Stomach (tissue), 19 donors: ENCODE results near the gene PDS5A. TPM values are rescaled to one million over a fixed set of nuclear protein-coding genes. Genes with fewer than 3 reads are reported as not detected.
"Not testable (repeated sequence)": the region's sequence is repeated elsewhere in the genome, so short reads cannot be mapped to it uniquely, and the experiment has no call there.

Experiments used
- DNase-seq, 2 donors: peaks; one replicate each; pipeline versions ENCODE4 v3.0.0 to v3.0.0-alpha.2; 2013 to 2019
- H3K27ac ChIP-seq, 5 donors: fragments of 200-600 bp in 4 of 5; sonication (generic) in 4 of 5; one replicate each; pipeline ENCODE4 v1.5.1; 2013 to 2019; ENCODE audit warnings: mild to moderate bottlenecking in 1 of 5, moderate library complexity in 1 of 5
- H3K27me3 ChIP-seq, 3 donors: fragments of 200-600 bp; sonication (generic); one replicate each; pipeline ENCODE4 v1.5.1; 2017 to 2019; ENCODE audit warnings: mixed run types in 1 of 3
- H3K36me3 ChIP-seq, 4 donors: fragments of 200-600 bp; sonication (generic); 1 replicate in 3 of 4; 2 replicates in 1 of 4; pipeline ENCODE4 v1.5.1; 2016 to 2019
- H3K4me1 ChIP-seq, 4 donors: fragments of 200-600 bp; sonication (generic); one replicate each; pipeline ENCODE4 v1.5.1; 2016 to 2019
- H3K4me3 ChIP-seq, 4 donors: fragments of 200-600 bp; sonication (generic) in 3 of 4; one replicate each; pipeline ENCODE4 v1.5.1; 2016 to 2019; ENCODE audit warnings: mild to moderate bottlenecking in 1 of 4
- H3K9me3 ChIP-seq, 4 donors: fragments of 200-600 bp; sonication (generic); one replicate each; pipeline ENCODE4 v1.5.1; 2016 to 2019
- CTCF ChIP-seq, 7 experiments: fragments of 450-650 bp in 4 of 7; fragments of 200-600 bp in 3 of 7; sonication (generic) in 3 of 7; IDR thresholded peaks; one replicate each; pipeline ENCODE4 v1.5.1; 2016 to 2019; ENCODE audit warnings: antibody characterized with exemption in 7 of 7, control low read depth in 2 of 7, mild to moderate bottlenecking in 1 of 7
- EP300 ChIP-seq: sonication (generic); formaldehyde crosslinking; IDR thresholded peaks from one replicate; pipeline ENCODE4 v1.6.1; 2017; ENCODE audit warnings: antibody characterized with exemption
- POLR2A ChIP-seq, 4 donors: fragments of 450-650 bp; IDR thresholded peaks; one replicate each; pipeline ENCODE4 v1.6.1; 2016; ENCODE audit warnings: antibody characterized with exemption in 4 of 4, control low read depth in 2 of 4, mild to moderate bottlenecking in 1 of 4, moderate library complexity in 1 of 4
- POLR2AphosphoS5 ChIP-seq, 3 donors: sonication (generic); formaldehyde crosslinking; IDR thresholded peaks; one replicate each; pipeline ENCODE4 v1.6.1; 2016; ENCODE audit warnings: antibody characterized with exemption in 3 of 3
- WGBS, 5 donors: extraction: QIAGEN DNeasy Blood & Tissue Kit in 3 of 5; methylation state at CpG; one replicate each; pipeline versions ENCODE4 v1.1.5 to v1.1.7; 2013 to 2018; 5-methylcytosine and 5-hydroxymethylcytosine counted together
- intact Hi-C: fragments of 100-400 bp; cut with DNase I; formaldehyde crosslinking; loops from one replicate; pipeline ENCODE4 v1.15.1; 2023; ENCODE audit warnings: low total_unique reads
- long read RNA-seq, 10 donors: transcript quantifications; one replicate each; lab custom pipeline, GENCODE V29; 2026
- polyA plus RNA-seq, 3 donors: library from polyadenylated mRNA; stranded (reverse); fragments of 200-250 nt; gene quantifications; one replicate each; pipeline ENCODE4 v1.2.3, GENCODE V29; 2013
- total RNA-seq, 5 donors: library from RNA; depleted of rRNA; stranded (reverse); fragments of >200 nt; gene quantifications; one replicate each; pipeline versions ENCODE4 v1.1.0 to v1.2.3, GENCODE V29; 2014 to 2016
- donor health status: healthy with polysubstance abuse.
- donor health status: Bipolar disorder and iron deficiency.
- donor health status: healthy.

Gene PDS5A
- 100 to 1,000 TPM in 3 of 5 donors, 10 to 100 TPM in 2; 76.4 to 117 (median 111) TPM for total RNA-seq
- polyA plus RNA-seq, result 10 to 100 TPM; 14.7 to 20.5 (median 16.8) TPM
- long read RNA-seq, donor 1, full-length matches to known transcripts, result 2 of 2 reads
- long read RNA-seq, donor 1, partial matches to known transcripts, result 0 of 2 reads
- long read RNA-seq, donor 1, other reads (novel, unspliced or antisense), result 0 of 2 reads
- long read RNA-seq, donor 2, full-length matches to known transcripts, result 1 of 1 reads
- long read RNA-seq, donor 2, partial matches to known transcripts, result 0 of 1 reads
- long read RNA-seq, donor 2, other reads (novel, unspliced or antisense), result 0 of 1 reads
- long read RNA-seq, donor 3, result 0 reads
- long read RNA-seq, donor 4, result 0 reads
- long read RNA-seq, donor 5, partial matches to known transcripts, result 0 of 1 reads
- long read RNA-seq, donor 5, other reads (novel, unspliced or antisense), result 0 of 1 reads
- long read RNA-seq, donor 6, result 0 reads
- long read RNA-seq, donor 7, partial matches to known transcripts, result 6 of 7 reads
- long read RNA-seq, donor 7, other reads (novel, unspliced or antisense), result 0 of 7 reads
- long read RNA-seq, donor 8, full-length matches to known transcripts, result 2 of 2 reads
- long read RNA-seq, donor 8, partial matches to known transcripts, result 0 of 2 reads
- long read RNA-seq, donor 8, other reads (novel, unspliced or antisense), result 0 of 2 reads
- long read RNA-seq, donor 9, full-length matches to known transcripts, result 1 of 13 reads
- long read RNA-seq, donor 9, partial matches to known transcripts, result 12 of 13 reads
- long read RNA-seq, donor 9, other reads (novel, unspliced or antisense), result 0 of 13 reads
- long read RNA-seq, donor 10, result 0 reads

DNA sequence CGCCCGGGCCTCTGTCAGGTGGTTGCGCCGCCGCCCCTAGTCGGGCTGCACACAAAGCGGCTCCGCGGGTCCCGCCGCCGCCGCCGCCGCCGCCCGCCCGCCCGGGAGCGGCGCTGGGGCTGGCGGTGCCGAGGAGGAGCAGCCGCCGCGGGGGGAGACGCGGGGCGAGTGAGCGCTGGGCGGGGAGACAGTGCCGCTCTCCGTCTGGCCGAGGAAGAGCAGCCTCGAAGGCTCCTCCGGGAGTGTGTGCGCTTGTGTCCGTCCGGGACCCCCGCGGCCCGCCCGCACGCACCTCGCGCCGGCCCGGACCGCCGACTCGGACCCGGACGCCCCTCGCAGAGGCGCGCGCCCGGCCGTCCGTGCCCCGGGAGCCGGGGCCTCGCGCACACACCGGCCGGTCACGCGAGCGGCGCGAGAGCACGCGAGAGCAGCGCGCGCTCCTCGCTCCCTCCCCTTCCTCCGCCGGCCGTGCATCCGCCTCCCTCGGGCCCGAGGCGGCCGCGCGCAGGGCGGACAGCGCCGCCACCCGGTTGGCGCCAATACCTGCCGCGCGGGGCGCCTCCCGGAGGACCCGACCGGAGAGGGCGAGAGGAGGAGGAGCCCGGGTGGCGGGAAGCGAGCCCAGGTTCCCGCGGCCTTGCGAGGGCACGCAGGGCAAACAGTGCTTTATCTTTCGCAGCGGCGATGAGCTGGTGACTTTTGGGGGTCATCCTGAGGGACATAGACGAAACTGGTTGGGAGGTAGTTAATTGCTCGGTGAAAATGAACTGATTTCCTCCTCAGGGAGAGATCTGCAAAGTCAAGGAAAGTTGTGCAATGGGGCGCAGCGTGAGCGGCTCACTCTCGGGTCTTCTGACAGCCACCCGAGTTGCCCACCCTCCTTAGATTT is at the start of gene PDS5A:
PDS5A (minus strand) TSS at position 423 of the 889 bp plus-strand sequence. CDS start 1,334 bp downstream, outside the sequence.
- intact Hi-C loops, result loop anchor here (5.0 kb wide), 2 partner anchors 280 to 510 kb away; partner anchors contain the start of gene UBE2K
- Histone ChIP-seq H3K27ac (peak within 1 kb of the TSS; percentile 96 to 98 (median 97)), H3K36me3 (peaks cover 13 to 28% (median 27%) of the 10 kb centered on the region in 4 donors), H3K4me1 (peaks cover 16 to 47% (median 29%) of the 10 kb centered on the region in 4 donors), H3K27me3 (no peaks in the 10 kb centered on the region), H3K4me3 (peak within 1 kb of the TSS; percentile 80 to 99 (median 91)), H3K9me3 (no peaks in the 10 kb centered on the region)
- DNase-seq, result peak; percentile 91 to 98
- 1 to 4% (median 1%) methylated on average over 34 to 117 of the region's 117 CpGs for WGBS, 5 donors
- TF ChIP-seq POLR2AphosphoS5 (IDR thresholded peaks at IDR 0.05) (peak; percentile 40 to 83 (median 55)), EP300 (no peak), CTCF (IDR thresholded peaks at IDR 0.05) (peak in 5 of 7 experiments; percentile 54 to 94 (median 82)), POLR2A (IDR thresholded peaks at IDR 0.05) (no peak)

DNA sequence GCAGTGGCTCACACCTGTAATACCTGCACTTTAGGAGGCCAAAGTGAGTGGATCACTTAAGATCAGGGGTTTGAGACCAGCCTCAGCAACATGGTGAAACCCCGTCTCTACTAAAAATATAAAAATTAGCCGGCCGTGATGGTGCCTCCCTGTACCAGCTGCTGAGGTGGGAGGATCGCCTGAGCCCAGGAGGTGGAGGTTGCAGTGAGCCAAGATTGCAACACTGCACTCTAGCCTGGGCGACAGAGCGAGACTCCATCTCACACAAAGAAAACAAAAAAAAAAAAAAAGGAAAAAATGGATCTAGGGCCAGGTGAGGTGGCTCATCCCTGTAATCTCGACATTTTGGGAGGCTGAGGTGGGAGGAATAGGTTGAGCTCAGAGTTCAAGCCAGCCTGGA is 46.3 kb upstream of the PDS5A start:
- intact Hi-C loops, H3K4me3 ChIP-seq, H3K9me3 ChIP-seq, DNase-seq, H3K27ac ChIP-seq, H3K4me1 ChIP-seq, H3K27me3 ChIP-seq, H3K36me3 ChIP-seq: not testable (repeated sequence)
- 87 to 93% (median 90%) methylated on average over 6 to 7 of the region's 7 CpGs; no CpG with 5 or more reads in 1 of the 5 donors for WGBS, 5 donors

DNA sequence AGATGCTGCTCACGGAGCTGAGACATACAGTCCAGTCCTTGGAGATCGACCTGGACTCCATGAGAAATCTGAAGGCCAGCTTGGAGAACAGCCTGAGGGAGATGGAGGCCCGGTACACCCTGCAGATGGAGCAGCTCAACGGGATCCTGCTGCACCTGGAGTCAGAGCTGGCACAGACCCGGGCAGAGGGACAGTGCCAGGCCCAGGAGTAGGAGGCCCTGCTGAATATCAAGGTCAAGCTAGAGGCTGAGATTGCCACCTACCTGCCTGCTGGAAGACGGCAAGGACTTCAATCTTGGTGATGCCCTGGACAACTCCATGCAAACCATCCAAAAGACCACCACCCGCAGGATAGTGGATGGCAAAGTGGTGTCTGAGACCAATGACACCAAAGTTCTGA is 43.4 kb upstream of the PDS5A start:
- WGBS, 5 donors, result 64 to 86% (median 79%) methylated on average over 6 to 7 of the region's 7 CpGs
- H3K36me3 ChIP-seq, intact Hi-C loops, H3K27me3 ChIP-seq, H3K4me1 ChIP-seq, H3K4me3 ChIP-seq, H3K27ac ChIP-seq, H3K9me3 ChIP-seq: not testable (repeated sequence)
- peak in 1 of 2 donors; percentile 62 for DNase-seq

DNA sequence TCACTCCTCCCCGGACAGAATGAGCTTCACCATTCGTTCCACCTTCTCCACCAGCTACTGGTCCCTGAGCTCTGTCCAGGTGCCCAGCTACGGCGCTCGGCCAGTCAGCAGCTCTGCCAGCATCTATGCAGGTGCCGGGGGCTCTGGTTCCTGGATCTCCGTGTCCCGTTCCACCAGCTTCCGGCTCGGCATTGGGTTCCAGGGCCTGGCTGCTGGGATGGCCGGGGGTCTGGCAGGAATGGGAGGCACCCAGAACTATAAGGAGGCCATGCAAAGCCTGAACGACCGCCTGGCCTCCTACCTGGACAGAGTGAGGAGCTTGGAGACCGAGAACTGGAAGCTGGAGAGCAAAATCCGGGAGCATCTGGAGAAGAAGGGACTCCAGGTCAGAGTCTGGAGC is 42.5 kb upstream of the PDS5A start:
- Histone ChIP-seq H3K4me1 (no peaks in the 10 kb centered on the region), H3K27ac (no peak overlapping the region), H3K4me3 (no peak overlapping the region), H3K27me3 (no peaks in the 10 kb centered on the region), H3K9me3 (no peaks in the 10 kb centered on the region), H3K36me3 (no peaks in the 10 kb centered on the region)
- intact Hi-C loops, result no loop called here
- no peak for DNase-seq
- WGBS, 5 donors, result 91 to 95% (median 94%) methylated on average over 13 to 15 of the region's 15 CpGs
- TF ChIP-seq EP300 (no peak), CTCF (IDR thresholded peaks at IDR 0.05) (no peak), POLR2AphosphoS5 (IDR thresholded peaks at IDR 0.05) (no peak), POLR2A (IDR thresholded peaks at IDR 0.05) (no peak)

DNA sequence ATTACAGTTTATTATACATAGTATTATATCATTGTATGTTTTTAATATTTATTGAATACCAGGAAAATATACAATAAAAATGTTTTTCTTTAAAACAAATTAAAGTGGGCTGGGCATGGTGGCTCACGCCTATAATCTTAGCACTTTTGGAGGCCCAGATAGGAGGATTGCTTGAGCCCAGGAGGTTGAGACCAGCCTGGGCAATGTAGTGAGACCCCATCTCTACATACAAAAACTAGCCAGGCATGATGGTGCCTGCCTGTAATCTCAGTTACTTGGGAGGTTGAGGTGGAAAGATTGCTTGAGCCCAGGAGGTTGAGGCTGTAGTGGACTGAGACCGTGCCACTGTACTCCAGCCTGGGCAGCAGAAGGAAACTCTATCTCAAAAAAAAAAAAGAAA is 38.3 kb upstream of the PDS5A start:
- 73 to 95% (median 93%) methylated on average over 2 of the region's 2 CpGs for WGBS, 5 donors
- no peak for DNase-seq
- no peaks in the 10 kb centered on the region for H3K27me3 ChIP-seq
- intact Hi-C loops, result no loop called here
- no peaks in the 10 kb centered on the region for H3K36me3 ChIP-seq
- no peak overlapping the region for H3K27ac ChIP-seq
- no peaks in the 10 kb centered on the region for H3K9me3 ChIP-seq
- H3K4me1 ChIP-seq, result no peaks in the 10 kb centered on the region
- TF ChIP-seq EP300, result no peak
- no peak for TF ChIP-seq POLR2A (IDR thresholded peaks at IDR 0.05)
- no peak overlapping the region for H3K4me3 ChIP-seq
